SU-DHL-6 (cell line): Measurements from ENCODE around the gene MARCHF4.

Source experiments
- H2AFZ ChIP-seq: fragments of 200-600 bp; sonication (generic); 2 replicates; pipeline ENCODE4 v1.6.1; 2014; ENCODE audit warnings: low read depth, mild to moderate bottlenecking, moderate library complexity, mixed read lengths, antibody characterized with exemption, low read length; ENCODE audit not compliant: severe bottlenecking
- H3F3A ChIP-seq: fragments of 200-600 bp; shearing (Covaris generic); 2 replicates; pipeline ENCODE4 v1.6.0; 2016; ENCODE audit warnings: antibody characterized with exemption, mild to moderate bottlenecking; ENCODE audit not compliant: insufficient read depth
- H3K27ac ChIP-seq: fragments of 200-600 bp; sonication (generic); 2 replicates; pipeline ENCODE4 v1.5.1; 2016; ENCODE audit warnings: low read depth, mild to moderate bottlenecking, low read length, moderate library complexity, mixed read lengths
- H3K27me3 ChIP-seq: fragments of 200-600 bp; sonication (generic), shearing (Covaris generic); 2 replicates; pipeline ENCODE4 v1.6.0; 2014; ENCODE audit warnings: mild to moderate bottlenecking, low read length
- H3K36me3 ChIP-seq: fragments of 200-600 bp; sonication (generic); 2 replicates; pipeline ENCODE4 v1.6.1; 2014; ENCODE audit warnings: mild to moderate bottlenecking, low read length, mixed read lengths
- H3K4me2 ChIP-seq: fragments of 300-600, 200-600 bp; shearing (Covaris generic), sonication (generic); 2 replicates; pipeline ENCODE4 v1.6.0; 2014; ENCODE audit warnings: low read length, low read depth, mild to moderate bottlenecking; ENCODE audit not compliant: poor library complexity, severe bottlenecking
- H3K4me3 ChIP-seq: fragments of 200-600 bp; sonication (generic); 2 replicates; pipeline ENCODE4 v1.5.1; 2014; ENCODE audit warnings: antibody characterized with exemption, low read length, mild to moderate bottlenecking, mixed read lengths; ENCODE audit not compliant: insufficient read depth, poor library complexity, severe bottlenecking
- H3K79me2 ChIP-seq: fragments of 200-600 bp; sonication (generic); 2 replicates; pipeline ENCODE4 v1.6.1; 2014; ENCODE audit warnings: mild to moderate bottlenecking, low read length, moderate library complexity; ENCODE audit not compliant: insufficient read depth
- H3K9ac ChIP-seq: fragments of 200-600 bp; sonication (generic); 2 replicates; pipeline ENCODE4 v1.7.0; 2014; ENCODE audit warnings: mild to moderate bottlenecking, low read length
- H3K9me2 ChIP-seq: fragments of 200-600 bp; sonication (generic); replicated peaks from 2 replicates; pipeline ENCODE4 v1.6.1; 2014; ENCODE audit warnings: low read length; ENCODE audit not compliant: insufficient read depth
- H3K9me3 ChIP-seq: fragments of 200-600 bp; sonication (generic); 2 replicates; pipeline ENCODE4 v1.6.1; 2014; ENCODE audit warnings: low read length, mixed read lengths; ENCODE audit not compliant: insufficient read depth
- H4K20me1 ChIP-seq: fragments of 200-600 bp; sonication (generic); 2 replicates; pipeline ENCODE4 v1.6.1; 2014; ENCODE audit warnings: low read depth, mild to moderate bottlenecking, antibody characterized with exemption, low read length, moderate library complexity, mixed read lengths
- CTCF ChIP-seq: fragments of 200-600 bp; sonication (generic); IDR thresholded peaks from one replicate; pipeline ENCODE4 v1.5.1; 2017; ENCODE audit warnings: antibody characterized with exemption, mild to moderate bottlenecking, low read length, moderate library complexity; ENCODE audit not compliant: insufficient read depth, poor library complexity, severe bottlenecking
- EZH2phosphoT487 ChIP-seq: fragments of 200-600 bp; sonication (generic), shearing (Covaris generic); conservative IDR thresholded peaks from 2 replicates; pipeline ENCODE4 v1.6.1; 2018; ENCODE audit warnings: mild to moderate bottlenecking, antibody characterized with exemption, low read length, moderate library complexity, mixed read lengths

MARCHF4 gene

GRCh38 chr2:216346781-216347180 is 25.5 kb downstream of the MARCHF4 start:
- Histone ChIP-seq H3F3A (no peaks in the 10 kb centered on the region), H2AFZ (no peak overlapping the region), H3K27ac (no peak overlapping the region), H3K4me2 (no peak overlapping the region), H3K9me2 (no peaks in the 10 kb centered on the region), H3K9ac (no peak overlapping the region), H3K36me3 (no peaks in the 10 kb centered on the region), H3K9me3 (no peaks in the 10 kb centered on the region), H4K20me1 (no peaks in the 10 kb centered on the region), H3K27me3 (no peaks in the 10 kb centered on the region), H3K79me2 (no peaks in the 10 kb centered on the region), H3K4me3 (no peak overlapping the region)
- TF ChIP-seq CTCF (no peak), EZH2phosphoT487 (no peak)

GRCh38 chr2:216345846-216346245 is 26.4 kb downstream of the MARCHF4 start:
- H3F3A ChIP-seq = no peaks in the 10 kb centered on the region
- H3K79me2 ChIP-seq = no peaks in the 10 kb centered on the region
- H3K36me3 ChIP-seq = no peaks in the 10 kb centered on the region
- no peaks in the 10 kb centered on the region for H3K9me2 ChIP-seq
- H3K4me3 ChIP-seq = no peak overlapping the region
- no peak overlapping the region for H3K27ac ChIP-seq
- no peaks in the 10 kb centered on the region for H3K27me3 ChIP-seq
- H3K9me3 ChIP-seq = no peaks in the 10 kb centered on the region
- H3K4me2 ChIP-seq = no peak overlapping the region
- no peaks in the 10 kb centered on the region for H4K20me1 ChIP-seq
- TF ChIP-seq CTCF (no peak), EZH2phosphoT487 (no peak)
- H3K9ac ChIP-seq = no peak overlapping the region
- no peak overlapping the region for H2AFZ ChIP-seq

- Histone ChIP-seq H3K9me2 (no peaks in the 10 kb centered on the region), H3K79me2 (no peaks in the 10 kb centered on the region), H3K9ac (no peak overlapping the region), H2AFZ (no peak overlapping the region), H3K36me3 (no peaks in the 10 kb centered on the region), H3K9me3 (no peaks in the 10 kb centered on the region), H3K4me3 (no peak overlapping the region), H3K27me3 (no peaks in the 10 kb centered on the region), H3F3A (no peaks in the 10 kb centered on the region), H4K20me1 (no peaks in the 10 kb centered on the region), H3K4me2 (no peak overlapping the region), H3K27ac (no peak overlapping the region)
- TF ChIP-seq EZH2phosphoT487 (no peak), CTCF (no peak)
These were observed 27.4 kb downstream of the MARCHF4 start for GRCh38 chr2:216344950-216345300.
